ENCODE results near the gene TTC39B. TPM values are rescaled to one million over a fixed set of nuclear protein-coding genes. Genes with fewer than 3 reads are reported as not detected.

The TTC39B gene
- total RNA-seq, 1 experiment from 2014 or later = 7.4 TPM

GRCh38 chr9:15231788-15232635 is 75.0 kb downstream of the TTC39B start:
- no peaks in the 10 kb centered on the region for H3K9me3 ChIP-seq (ENCODE audit: control insufficient read depth in 1 of 2, insufficient read depth in 1 of 2, low read depth in 1 of 2, low read length in 2 of 2)
- H3K27me3 ChIP-seq (ENCODE audit: insufficient read depth, low read length) = no peaks in the 10 kb centered on the region
- no peaks in the 10 kb centered on the region for H3K4me1 ChIP-seq (ENCODE audit: control insufficient read depth in 1 of 2, insufficient read depth in 2 of 2, low read length in 2 of 2)
- no peak overlapping the region for H2AFZ ChIP-seq (ENCODE audit: low read depth, low read length, poor library complexity, severe bottlenecking)
- H4K20me1 ChIP-seq (ENCODE audit: insufficient read depth) = no peaks in the 10 kb centered on the region
- H3K4me2 ChIP-seq (ENCODE audit: low read length) = no peak overlapping the region
- H3K9ac ChIP-seq (ENCODE audit: low read length) = no peak overlapping the region
- no peaks in the 10 kb centered on the region for H3K36me3 ChIP-seq (ENCODE audit: control insufficient read depth in 1 of 2, insufficient read depth in 2 of 2, low read length in 2 of 2)
- RAD21 ChIA-PET (ENCODE audit: low non-redundant PET in 1 of 2, low total read pairs in 2 of 2, uncharacterized antibody in 2 of 2, unreplicated experiment in 2 of 2) = no interaction called here
- TF ChIP-seq, protein P1, sequence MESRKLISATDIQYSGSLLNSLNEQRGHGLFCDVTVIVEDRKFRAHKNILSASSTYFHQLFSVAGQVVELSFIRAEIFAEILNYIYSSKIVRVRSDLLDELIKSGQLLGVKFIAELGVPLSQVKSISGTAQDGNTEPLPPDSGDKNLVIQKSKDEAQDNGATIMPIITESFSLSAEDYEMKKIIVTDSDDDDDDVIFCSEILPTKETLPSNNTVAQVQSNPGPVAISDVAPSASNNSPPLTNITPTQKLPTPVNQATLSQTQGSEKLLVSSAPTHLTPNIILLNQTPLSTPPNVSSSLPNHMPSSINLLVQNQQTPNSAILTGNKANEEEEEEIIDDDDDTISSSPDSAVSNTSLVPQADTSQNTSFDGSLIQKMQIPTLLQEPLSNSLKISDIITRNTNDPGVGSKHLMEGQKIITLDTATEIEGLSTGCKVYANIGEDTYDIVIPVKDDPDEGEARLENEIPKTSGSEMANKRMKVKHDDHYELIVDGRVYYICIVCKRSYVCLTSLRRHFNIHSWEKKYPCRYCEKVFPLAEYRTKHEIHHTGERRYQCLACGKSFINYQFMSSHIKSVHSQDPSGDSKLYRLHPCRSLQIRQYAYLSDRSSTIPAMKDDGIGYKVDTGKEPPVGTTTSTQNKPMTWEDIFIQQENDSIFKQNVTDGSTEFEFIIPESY (IDR thresholded peaks at IDR 0.05; ENCODE audit: extremely low read depth, insufficient replicate concordance, low read length) = no peak
- TF ChIP-seq, protein P2, sequence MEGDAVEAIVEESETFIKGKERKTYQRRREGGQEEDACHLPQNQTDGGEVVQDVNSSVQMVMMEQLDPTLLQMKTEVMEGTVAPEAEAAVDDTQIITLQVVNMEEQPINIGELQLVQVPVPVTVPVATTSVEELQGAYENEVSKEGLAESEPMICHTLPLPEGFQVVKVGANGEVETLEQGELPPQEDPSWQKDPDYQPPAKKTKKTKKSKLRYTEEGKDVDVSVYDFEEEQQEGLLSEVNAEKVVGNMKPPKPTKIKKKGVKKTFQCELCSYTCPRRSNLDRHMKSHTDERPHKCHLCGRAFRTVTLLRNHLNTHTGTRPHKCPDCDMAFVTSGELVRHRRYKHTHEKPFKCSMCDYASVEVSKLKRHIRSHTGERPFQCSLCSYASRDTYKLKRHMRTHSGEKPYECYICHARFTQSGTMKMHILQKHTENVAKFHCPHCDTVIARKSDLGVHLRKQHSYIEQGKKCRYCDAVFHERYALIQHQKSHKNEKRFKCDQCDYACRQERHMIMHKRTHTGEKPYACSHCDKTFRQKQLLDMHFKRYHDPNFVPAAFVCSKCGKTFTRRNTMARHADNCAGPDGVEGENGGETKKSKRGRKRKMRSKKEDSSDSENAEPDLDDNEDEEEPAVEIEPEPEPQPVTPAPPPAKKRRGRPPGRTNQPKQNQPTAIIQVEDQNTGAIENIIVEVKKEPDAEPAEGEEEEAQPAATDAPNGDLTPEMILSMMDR (IDR thresholded peaks at IDR 0.05 in 2 of 3, conservative IDR thresholded peaks at IDR 0.05 in 1 of 3; ENCODE audit: borderline replicate concordance in 1 of 3, insufficient read depth in 1 of 3, low read depth in 2 of 3, low read length in 2 of 3) = peak; percentile 32 to 80 (median 77); a peak in 4 of 6 replicates
- TF ChIP-seq SP1 (IDR thresholded peaks at IDR 0.05; ENCODE audit: low read depth) = no peak
- peak; percentile 35; the same call in 1 of the 2 replicates for TF ChIP-seq RAD21 (IDR thresholded peaks at IDR 0.05; ENCODE audit: low read depth)
- DNase-seq (ENCODE audit: low read depth, low spot score) = peak; percentile 29
- BruUV-seq (replicated peaks) = no TSS peak
- H3K27ac ChIP-seq (ENCODE audit: low read depth, low read length) = no peak overlapping the region
- POLR2A ChIA-PET = no interaction called here
- no peak overlapping the region for H3K4me3 ChIP-seq (replicated peaks in 1 of 2; ENCODE audit: low read depth in 1 of 2, low read length in 2 of 2)
- no peaks in the 10 kb centered on the region for H3K79me2 ChIP-seq (ENCODE audit: insufficient read depth, low read length)
- intact Hi-C loops (cut with micrococcal nuclease) = loop anchor here (5.0 kb wide), 1 partner anchor 50 kb away; no protein-coding TSS in a partner anchor
- H3K9me2 ChIP-seq (ENCODE audit: insufficient read depth) = no peaks in the 10 kb centered on the region
- CTCF ChIA-PET = interaction anchor here (0.6 to 2.6 kb wide), 8 partner anchors 8 to 464 kb away, joined by 3 to 15 read pairs (median 3); partner anchors contain the start of gene TTC39B
- peak; percentile 97 for ATAC-seq
